PC-3 (cell line): Measurements from ENCODE around the gene GPC1. TPM values are rescaled to one million over a fixed set of nuclear protein-coding genes. Genes with fewer than 3 reads are reported as not detected.

Experiments used
- ATAC-seq: fragments of 200-7000 bp; cut with Tn5 transposase; 2 replicates; pipeline ENCODE4 v1.9.1; 2020; ENCODE audit warnings: mild to moderate bottlenecking, moderate library complexity
- BruUV-seq: library from RNA; stranded (reverse); fragments of 400-500 nt; replicated peaks from 2 replicates; lab custom pipeline; 2021; lab: Mats Ljungman, UMichigan
- CTCF ChIA-PET: fragments of 300-600 bp; sonication (Branson Sonifier 250); formaldehyde crosslinking; loops from one replicate; lab custom pipeline; 2022; ENCODE audit warnings: antibody characterized with exemption; lab: Charles Lee
- POLR2A ChIA-PET: fragments of 300-600 bp; sonication (Branson Sonifier 250); formaldehyde crosslinking; loops from one replicate; lab custom pipeline; 2022; ENCODE audit warnings: antibody characterized with exemption; ENCODE audit not compliant: unreplicated experiment; lab: Charles Lee
- DNase-seq: peaks from one replicate; pipeline ENCODE4 v3.0.0-alpha.2; 2015
- H2AFZ ChIP-seq: fragments of 300-600 bp; sonication (generic); 2 replicates; pipeline ENCODE4 v1.6.0; 2016; ENCODE audit warnings: antibody characterized with exemption, low read length
- H3F3A ChIP-seq: fragments of 300-600 bp; sonication (generic); one replicate; pipeline ENCODE4 v1.6.0; 2017; ENCODE audit warnings: antibody characterized with exemption, low read length, control low read depth, mild to moderate bottlenecking; ENCODE audit not compliant: unreplicated experiment
- H3K27ac ChIP-seq: fragments of 300-600 bp; sonication (generic); 2 replicates; pipeline ENCODE4 v1.5.1; 2016; ENCODE audit warnings: mild to moderate bottlenecking, low read length
- H3K27me3 ChIP-seq: fragments of 300-600 bp; sonication (generic); 2 replicates; pipeline ENCODE4 v1.6.1; 2016; ENCODE audit warnings: low read length, mixed read lengths
- H3K36me3 ChIP-seq: fragments of 300-600 bp; sonication (generic); 2 replicates; pipeline ENCODE4 v1.6.1; 2016; ENCODE audit warnings: low read depth, mixed run types, low read length, mixed read lengths
- H3K4me1 ChIP-seq: fragments of 300-600 bp; sonication (generic); 2 replicates; pipeline ENCODE4 v1.5.1; 2016; ENCODE audit warnings: low read length; ENCODE audit not compliant: insufficient read depth
- H3K4me2 ChIP-seq: fragments of 300-600 bp; sonication (generic); 2 replicates; pipeline ENCODE4 v1.6.0; 2016; ENCODE audit warnings: low read length
- H3K4me3 ChIP-seq: fragments of 300-600 bp; sonication (generic); 2 replicates; pipeline ENCODE4 v1.5.1; 2016; ENCODE audit warnings: mild to moderate bottlenecking, low read length, mixed read lengths
- H3K79me2 ChIP-seq: fragments of 300-600 bp; sonication (generic); 2 replicates; pipeline ENCODE4 v1.6.1; 2017; ENCODE audit warnings: low read length, mixed read lengths
- H3K9ac ChIP-seq: fragments of 300-600 bp; sonication (generic); 2 replicates; pipeline ENCODE4 v1.6.0; 2016; ENCODE audit warnings: mild to moderate bottlenecking, low read length
- H3K9me2 ChIP-seq: fragments of 300-600 bp; sonication (generic); replicated peaks from 2 replicates; pipeline ENCODE4 v1.6.1; 2016; ENCODE audit warnings: mixed run types, low read length, mixed read lengths
- H3K9me3 ChIP-seq: fragments of 300-600 bp; sonication (generic); 2 replicates; pipeline ENCODE4 v1.6.1; 2016; ENCODE audit warnings: low read length, mixed read lengths
- H4K20me1 ChIP-seq: fragments of 300-600 bp; sonication (generic); 2 replicates; pipeline ENCODE4 v1.6.1; 2016; ENCODE audit warnings: low read length, mixed read lengths
- CTCF ChIP-seq: fragments of 300-600 bp; sonication (generic); conservative IDR thresholded peaks from 2 replicates; pipeline ENCODE4 v1.5.1; 2017; ENCODE audit warnings: antibody characterized with exemption, low read depth, mild to moderate bottlenecking, low read length
- EZH2 ChIP-seq: fragments of 300-600 bp; sonication (generic); IDR thresholded peaks from one replicate; pipeline ENCODE4 v1.6.1; 2017; ENCODE audit warnings: antibody characterized with exemption, mild to moderate bottlenecking, low read length; ENCODE audit not compliant: unreplicated experiment
- EZH2phosphoT487 ChIP-seq: fragments of 300-600 bp; sonication (generic); IDR thresholded peaks from 2 replicates; pipeline ENCODE4 v1.6.1; 2018; ENCODE audit warnings: mild to moderate bottlenecking, antibody characterized with exemption, low read length, borderline replicate concordance
- intact Hi-C: fragments of 100-400 bp; cut with micrococcal nuclease; formaldehyde crosslinking; loops from 2 replicates; pipeline ENCODE4 v1.9.0; 2023
- total RNA-seq: library from RNA; depleted of rRNA; stranded (reverse); fragments of >200 nt; gene quantifications from 2 replicates; pipeline ENCODE4 v1.2.3, GENCODE V29; 2014

The GPC1 gene
- total RNA-seq, 1 experiment from 2014 or later = 37.1 TPM

GRCh38 chr2:240501531-240501991 is 66.1 kb downstream of the GPC1 start:
- no peaks in the 10 kb centered on the region for H3K4me1 ChIP-seq
- no peaks in the 10 kb centered on the region for H3K79me2 ChIP-seq
- H3K27ac ChIP-seq = no peak overlapping the region
- no peak overlapping the region for H2AFZ ChIP-seq
- intact Hi-C loops = no loop called here
- no TSS peak for BruUV-seq
- DNase-seq (no peak), ATAC-seq (no peak)
- H3F3A ChIP-seq = no peaks in the 10 kb centered on the region
- H4K20me1 ChIP-seq = no peaks in the 10 kb centered on the region
- no peaks in the 10 kb centered on the region for H3K27me3 ChIP-seq
- no peaks in the 10 kb centered on the region for H3K9me2 ChIP-seq
- TF ChIP-seq EZH2 (no peak), CTCF (no peak), EZH2phosphoT487 (no peak)
- H3K36me3 ChIP-seq = no peaks in the 10 kb centered on the region
- no peaks in the 10 kb centered on the region for H3K9me3 ChIP-seq
- CTCF ChIA-PET = no interaction called here
- H3K9ac ChIP-seq = no peak overlapping the region
- no peak overlapping the region for H3K4me2 ChIP-seq
- POLR2A ChIA-PET = no interaction called here
- H3K4me3 ChIP-seq = no peak overlapping the region

- Histone ChIP-seq H3K4me3 (no peak overlapping the region), H3K27me3 (no peaks in the 10 kb centered on the region), H3K9me3 (no peaks in the 10 kb centered on the region), H3K36me3 (no peaks in the 10 kb centered on the region), H4K20me1 (no peaks in the 10 kb centered on the region), H3K79me2 (no peaks in the 10 kb centered on the region), H3K27ac (no peak overlapping the region), H3K4me1 (no peaks in the 10 kb centered on the region), H3K9me2 (no peaks in the 10 kb centered on the region), H2AFZ (no peak overlapping the region), H3F3A (no peaks in the 10 kb centered on the region), H3K4me2 (no peak overlapping the region), H3K9ac (no peak overlapping the region)
- TF ChIP-seq EZH2 (no peak), EZH2phosphoT487 (no peak), CTCF (no peak)
- no TSS peak for BruUV-seq
- ChIA-PET POLR2A (no interaction called here), CTCF (no interaction called here)
- DNase-seq = no peak
- no peak for ATAC-seq
- intact Hi-C loops = no loop called here
Measured at GRCh38 chr2:240502059-240502429, 66.6 kb downstream of the GPC1 start.

- POLR2A ChIA-PET = no interaction called here
- H3K79me2 ChIP-seq = no peaks in the 10 kb centered on the region
- no peak overlapping the region for H3K9ac ChIP-seq
- H3K27me3 ChIP-seq = no peaks in the 10 kb centered on the region
- H3K27ac ChIP-seq = no peak overlapping the region
- no peaks in the 10 kb centered on the region for H3K9me2 ChIP-seq
- TF ChIP-seq CTCF (no peak), EZH2 (no peak), EZH2phosphoT487 (no peak)
- ATAC-seq (no peak), DNase-seq (no peak)
- no peaks in the 10 kb centered on the region for H3K36me3 ChIP-seq
- intact Hi-C loops = no loop called here
- CTCF ChIA-PET = no interaction called here
- no peaks in the 10 kb centered on the region for H4K20me1 ChIP-seq
- H2AFZ ChIP-seq = no peak overlapping the region
- H3K4me1 ChIP-seq = no peaks in the 10 kb centered on the region
- no peak overlapping the region for H3K4me2 ChIP-seq
- no peaks in the 10 kb centered on the region for H3K9me3 ChIP-seq
- H3K4me3 ChIP-seq = no peak overlapping the region
- no TSS peak for BruUV-seq
- H3F3A ChIP-seq = no peaks in the 10 kb centered on the region
Measured at GRCh38 chr2:240502430-240503121, 67.1 kb downstream of the GPC1 start.
